ENCODE data around the gene TRAF2. TPM values are rescaled to one million over a fixed set of nuclear protein-coding genes. Genes with fewer than 3 reads are reported as not detected.

Gene TRAF2
- total RNA-seq, 2 donors from 2014 or later: 53.5 to 73.3 TPM

DNA sequence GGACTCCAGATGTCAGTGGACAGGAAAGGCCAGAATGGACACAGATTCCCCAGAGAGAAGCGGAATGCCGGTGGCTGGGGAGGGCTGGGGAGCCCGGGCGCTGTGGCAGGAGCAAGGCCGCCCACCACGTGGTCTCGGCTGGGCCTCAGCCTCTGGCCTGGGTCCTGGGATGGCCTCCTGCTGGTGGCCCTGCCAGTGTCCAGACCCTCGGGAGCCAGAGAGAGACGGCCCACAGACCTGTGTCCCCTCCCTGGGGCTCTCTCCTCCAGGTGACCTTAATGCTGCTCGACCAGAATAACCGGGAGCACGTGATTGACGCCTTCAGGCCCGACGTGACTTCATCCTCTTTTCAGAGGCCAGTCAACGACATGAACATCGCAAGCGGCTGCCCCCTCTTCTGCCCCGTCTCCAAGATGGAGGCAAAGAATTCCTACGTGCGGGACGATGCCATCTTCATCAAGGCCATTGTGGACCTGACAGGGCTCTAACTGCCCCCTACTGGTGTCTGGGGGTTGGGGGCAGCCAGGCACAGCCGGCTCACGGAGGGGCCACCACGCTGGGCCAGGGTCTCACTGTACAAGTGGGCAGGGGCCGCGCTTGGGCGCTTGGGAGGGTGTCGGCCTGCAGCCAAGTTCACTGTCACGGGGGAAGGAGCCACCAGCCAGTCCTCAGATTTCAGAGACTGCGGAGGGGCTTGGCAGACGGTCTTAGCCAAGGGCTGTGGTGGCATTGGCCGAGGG is 39.3 kb downstream of the TRAF2 start:
- no peaks in the 10 kb centered on the region for H3K27me3 Mint-ChIP-seq (ENCODE audit: low read depth)
- no peak overlapping the region for H3K27ac Mint-ChIP-seq
- ATAC-seq (replicated peaks in 1 of 2): no peak
- H3K4me3 Mint-ChIP-seq: no peak overlapping the region
- no peak for DNase-seq
- no peaks in the 10 kb centered on the region for H3K4me1 Mint-ChIP-seq (ENCODE audit: low read depth)
- peaks cover 1 to 16% of the 10 kb centered on the region in 2 donors for H3K36me3 Mint-ChIP-seq (ENCODE audit: insufficient read depth in 2 of 2)
- H3K9me3 Mint-ChIP-seq: no peaks in the 10 kb centered on the region

- Mint-ChIP-seq H3K4me3 (no peak overlapping the region), H3K27ac (no peak overlapping the region)
- no peak for ATAC-seq (replicated peaks in 1 of 2)
Measured at GRCh38 chr9:136926154-136926704, 39.9 kb downstream of the TRAF2 start.

GRCh38 chr9:136926749-136927148 is 40.4 kb downstream of the TRAF2 start:
- Mint-ChIP-seq H3K27me3 (ENCODE audit: low read depth) (no peaks in the 10 kb centered on the region), H3K4me1 (ENCODE audit: low read depth) (peaks cover 3% of the 10 kb centered on the region), H3K9me3 (no peaks in the 10 kb centered on the region), H3K4me3 (no peak overlapping the region), H3K36me3 (ENCODE audit: insufficient read depth in 2 of 2) (peaks cover 1 to 14% of the 10 kb centered on the region in 2 donors), H3K27ac (no peak overlapping the region)
- ATAC-seq (replicated peaks in 1 of 2) (no peak), DNase-seq (no peak)

More at GRCh38 chr9:136926154-136926704, 39.9 kb downstream of the TRAF2 start:
- DNase-seq: no peak
- Mint-ChIP-seq H3K4me1 (ENCODE audit: low read depth) (no peaks in the 10 kb centered on the region), H3K36me3 (ENCODE audit: insufficient read depth in 2 of 2) (peaks cover 1 to 13% of the 10 kb centered on the region in 2 donors), H3K27me3 (ENCODE audit: low read depth) (no peaks in the 10 kb centered on the region), H3K9me3 (no peaks in the 10 kb centered on the region)

DNA sequence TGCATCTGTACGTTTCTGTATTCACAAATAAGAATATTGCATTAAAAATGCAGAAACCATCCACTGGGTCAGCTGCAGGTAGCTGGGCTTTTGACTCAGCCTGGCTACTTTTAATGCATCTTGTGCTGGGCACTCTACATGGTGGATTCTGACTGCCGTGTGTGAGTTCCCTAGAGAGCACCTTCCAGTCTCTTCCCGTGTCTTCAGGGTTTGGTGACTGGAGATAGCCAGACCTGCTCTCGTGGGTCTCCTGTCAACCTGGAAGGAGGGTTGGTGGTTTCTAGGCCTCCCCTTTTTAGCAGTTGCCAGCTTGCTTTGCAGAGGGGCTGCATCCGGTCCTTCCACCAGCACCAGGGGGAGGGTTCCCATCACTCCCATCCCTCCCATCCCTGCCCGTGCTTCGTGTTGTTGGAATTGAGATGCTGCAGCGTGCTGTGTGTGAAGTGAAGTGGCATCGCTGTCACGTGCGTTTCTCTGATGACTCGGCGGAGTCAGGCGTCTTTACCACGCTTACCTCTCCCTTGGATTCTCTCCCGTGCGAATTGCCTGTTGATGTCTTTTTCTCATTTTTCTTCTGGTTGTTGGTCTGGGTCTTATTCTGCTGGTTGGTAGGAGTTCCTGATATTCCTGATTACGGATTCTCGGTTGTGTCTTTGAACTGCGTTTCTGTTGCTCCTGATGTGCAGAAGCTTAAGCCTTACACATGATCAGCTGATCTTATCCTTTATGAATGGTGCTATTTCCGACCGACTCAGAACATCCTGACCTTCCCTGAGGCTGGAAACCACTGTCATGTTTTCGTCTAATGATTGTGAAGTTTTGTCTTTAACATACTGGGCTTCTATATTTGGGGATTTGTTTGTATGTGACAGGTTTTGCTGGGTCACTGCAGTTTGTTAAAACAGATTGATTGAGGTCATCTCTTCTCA is 41.3 kb downstream of the TRAF2 start:
- Mint-ChIP-seq H3K36me3 (ENCODE audit: insufficient read depth in 2 of 2) (peaks cover 1 to 13% of the 10 kb centered on the region in 2 donors), H3K4me3 (no peak overlapping the region), H3K9me3 (no peaks in the 10 kb centered on the region), H3K27me3 (ENCODE audit: low read depth) (no peaks in the 10 kb centered on the region), H3K27ac (peak overlapping the region; percentile 31), H3K4me1 (ENCODE audit: low read depth) (peaks cover 10% of the 10 kb centered on the region)
- DNase-seq: no peak
- ATAC-seq (replicated peaks in 1 of 2): no peak

DNA sequence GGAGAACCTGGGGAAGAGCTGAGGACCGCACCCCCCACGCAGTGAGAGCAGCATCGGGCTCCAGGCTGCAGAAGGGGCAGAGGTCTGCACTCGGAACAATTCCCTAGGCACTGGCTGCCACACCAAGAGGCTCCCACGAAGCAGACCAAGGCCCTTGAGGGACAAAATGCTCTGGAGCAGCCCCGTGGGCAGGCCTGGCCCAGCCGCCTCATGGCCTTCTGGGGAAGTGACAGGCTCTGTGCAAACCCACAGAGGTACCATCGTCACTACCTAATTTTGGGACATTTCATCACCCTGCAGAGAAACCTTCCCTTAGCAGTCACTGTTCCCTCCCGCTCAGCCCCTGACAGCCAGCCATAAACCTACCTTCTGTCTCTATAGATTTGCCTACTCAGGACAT is 42.3 kb downstream of the TRAF2 start:
- peaks cover 10% of the 10 kb centered on the region for H3K4me1 Mint-ChIP-seq (ENCODE audit: low read depth)
- H3K36me3 Mint-ChIP-seq (ENCODE audit: insufficient read depth in 2 of 2): peaks cover 6 to 17% of the 10 kb centered on the region in 2 donors
- no peaks in the 10 kb centered on the region for H3K9me3 Mint-ChIP-seq
- no peaks in the 10 kb centered on the region for H3K27me3 Mint-ChIP-seq (ENCODE audit: low read depth)
- ATAC-seq (replicated peaks in 1 of 2): peak in 1 of 2 donors; percentile 61
- H3K4me3 Mint-ChIP-seq: no peak overlapping the region
- H3K27ac Mint-ChIP-seq: no peak overlapping the region
- no peak for DNase-seq

GRCh38 chr9:136930014-136930413 is 43.7 kb downstream of the TRAF2 start:
- H3K4me3 Mint-ChIP-seq: no peak overlapping the region
- H3K36me3 Mint-ChIP-seq (ENCODE audit: insufficient read depth in 2 of 2): peaks cover 6 to 18% of the 10 kb centered on the region in 2 donors
- no peaks in the 10 kb centered on the region for H3K27me3 Mint-ChIP-seq (ENCODE audit: low read depth)
- peaks cover 10% of the 10 kb centered on the region for H3K4me1 Mint-ChIP-seq (ENCODE audit: low read depth)
- DNase-seq (no peak), ATAC-seq (replicated peaks in 1 of 2) (no peak)
- no peak overlapping the region for H3K27ac Mint-ChIP-seq
- H3K9me3 Mint-ChIP-seq: no peaks in the 10 kb centered on the region

- H3K36me3 Mint-ChIP-seq (ENCODE audit: insufficient read depth in 2 of 2): peaks cover 6 to 18% of the 10 kb centered on the region in 2 donors
Measured at GRCh38 chr9:136931611-136932130, 45.4 kb downstream of the TRAF2 start.

GRCh38 chr9:136934277-136934676 is 48.0 kb downstream of the TRAF2 start:
- Mint-ChIP-seq H3K9me3 (no peaks in the 10 kb centered on the region), H3K36me3 (ENCODE audit: insufficient read depth in 2 of 2) (peaks cover 5 to 24% of the 10 kb centered on the region in 2 donors)

More at GRCh38 chr9:136931611-136932130, 45.4 kb downstream of the TRAF2 start:
- no peaks in the 10 kb centered on the region for H3K27me3 Mint-ChIP-seq (ENCODE audit: low read depth)
- H3K9me3 Mint-ChIP-seq: no peaks in the 10 kb centered on the region
- DNase-seq: no peak
- peak; percentile 43 to 52 for ATAC-seq (replicated peaks in 1 of 2)
- H3K27ac Mint-ChIP-seq: peak overlapping the region; percentile 91
- H3K4me1 Mint-ChIP-seq (ENCODE audit: low read depth): peaks cover 10% of the 10 kb centered on the region
- H3K4me3 Mint-ChIP-seq: peak overlapping the region in 1 of 2 donors; percentile 45

DNA sequence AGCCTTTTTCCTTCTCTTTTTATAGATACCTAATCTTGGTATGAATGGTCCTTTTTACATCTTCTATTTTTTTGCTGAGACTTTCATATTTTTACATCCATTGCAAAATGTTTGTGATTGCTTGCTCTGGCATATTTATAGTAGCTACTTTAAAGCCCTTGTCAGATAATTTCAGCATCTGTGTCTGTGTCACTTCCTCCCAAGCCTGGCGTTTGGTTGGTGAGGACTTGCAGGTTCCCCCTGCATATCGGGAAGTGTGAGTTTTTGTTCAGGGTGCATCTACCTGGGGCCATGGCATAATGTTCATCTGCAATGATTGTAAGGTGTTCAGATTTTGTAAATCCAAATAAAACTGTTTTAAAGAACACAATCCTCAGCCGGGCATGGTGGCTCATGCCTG is 49.3 kb downstream of the TRAF2 start:
- Mint-ChIP-seq H3K27me3 (ENCODE audit: low read depth) (no peaks in the 10 kb centered on the region), H3K4me1 (ENCODE audit: low read depth) (peaks cover 15% of the 10 kb centered on the region), H3K9me3 (no peaks in the 10 kb centered on the region), H3K4me3 (no peak overlapping the region), H3K36me3 (ENCODE audit: insufficient read depth in 2 of 2) (peaks cover 5 to 19% of the 10 kb centered on the region in 2 donors), H3K27ac (no peak overlapping the region)
- no peak for ATAC-seq (replicated peaks in 1 of 2)
- DNase-seq: no peak

More at GRCh38 chr9:136934277-136934676, 48.0 kb downstream of the TRAF2 start:
- no peak for DNase-seq
- Mint-ChIP-seq H3K27me3 (ENCODE audit: low read depth) (no peaks in the 10 kb centered on the region), H3K4me3 (no peak overlapping the region), H3K27ac (no peak overlapping the region), H3K4me1 (ENCODE audit: low read depth) (peaks cover 15% of the 10 kb centered on the region)
- ATAC-seq (replicated peaks in 1 of 2): no peak

- Mint-ChIP-seq H3K27ac (peak overlapping the region; percentile 16), H3K36me3 (ENCODE audit: insufficient read depth in 2 of 2) (peaks cover 5 to 19% of the 10 kb centered on the region in 2 donors), H3K9me3 (no peaks in the 10 kb centered on the region), H3K4me3 (no peak overlapping the region), H3K27me3 (ENCODE audit: low read depth) (no peaks in the 10 kb centered on the region), H3K4me1 (ENCODE audit: low read depth) (peaks cover 12% of the 10 kb centered on the region)
- ATAC-seq (replicated peaks in 1 of 2) (no peak), DNase-seq (no peak)
Measured at GRCh38 chr9:136936645-136937170, 50.4 kb downstream of the TRAF2 start.

- H3K27me3 Mint-ChIP-seq (ENCODE audit: low read depth): no peaks in the 10 kb centered on the region
- peaks cover 5% of the 10 kb centered on the region for H3K4me1 Mint-ChIP-seq (ENCODE audit: low read depth)
- peaks cover 6 to 17% of the 10 kb centered on the region in 2 donors for H3K36me3 Mint-ChIP-seq (ENCODE audit: insufficient read depth in 2 of 2)
- H3K4me3 Mint-ChIP-seq: no peak overlapping the region
- DNase-seq (no peak), ATAC-seq (replicated peaks in 1 of 2) (no peak)
- no peaks in the 10 kb centered on the region for H3K9me3 Mint-ChIP-seq
- H3K27ac Mint-ChIP-seq: no peak overlapping the region
Measured at GRCh38 chr9:136937186-136938001, 51.1 kb downstream of the TRAF2 start.

- Mint-ChIP-seq H3K36me3 (ENCODE audit: insufficient read depth in 2 of 2) (peaks cover 1 to 10% of the 10 kb centered on the region in 2 donors), H3K27me3 (ENCODE audit: low read depth) (no peaks in the 10 kb centered on the region), H3K4me1 (ENCODE audit: low read depth) (peaks cover 5% of the 10 kb centered on the region), H3K9me3 (no peaks in the 10 kb centered on the region), H3K4me3 (no peak overlapping the region), H3K27ac (no peak overlapping the region)
- ATAC-seq (replicated peaks in 1 of 2): no peak
- DNase-seq: no peak
Measured at GRCh38 chr9:136939431-136939995, 53.2 kb downstream of the TRAF2 start.

All from activated T-cell treated with anti-CD3 and anti-CD28 coated beads, Interleukin-2, amount 50 U/mL, for 72 hours (primary cell).